GM19240 (cell line): Measurements from ENCODE around the gene STX8.
A peak's percentile ranks its signal among the peaks of the same experiment; 100 is the strongest.

Experiments used
- DNase-seq: peaks from one replicate; pipeline ENCODE4 v3.0.0; 2011; ENCODE audit warnings: low spot score; ENCODE audit not compliant: insufficient read length

Gene STX8

GRCh38 chr17:9446528-9446927 lies 129.1 kb downstream of the STX8 start:
- DNase-seq, result no peak

- DNase-seq, result no peak
Measured at GRCh38 chr17:9445424-9445823, 130.2 kb downstream of the STX8 start.

- DNase-seq, result no peak
Measured at GRCh38 chr17:9444687-9445086, 130.9 kb downstream of the STX8 start.

GRCh38 chr17:9443811-9444210 lies 131.8 kb downstream of the STX8 start:
- DNase-seq, result no peak

GRCh38 chr17:9439851-9440250 lies 135.8 kb downstream of the STX8 start:
- no peak for DNase-seq

- DNase-seq, result no peak
Measured at GRCh38 chr17:9436630-9437029, 139.0 kb downstream of the STX8 start.

- no peak for DNase-seq
Measured at GRCh38 chr17:9435165-9435564, 140.5 kb downstream of the STX8 start.

GRCh38 chr17:9434642-9435057 lies 141.0 kb downstream of the STX8 start:
- DNase-seq, result no peak

GRCh38 chr17:9432934-9433421 lies 142.6 kb downstream of the STX8 start:
- DNase-seq, result no peak

GRCh38 chr17:9432134-9432885 lies 143.3 kb downstream of the STX8 start:
- DNase-seq, result peak; percentile 8

- DNase-seq, result no peak
Measured at GRCh38 chr17:9431620-9432019, 144.0 kb downstream of the STX8 start.

- DNase-seq, result no peak
Measured at GRCh38 chr17:9427465-9428315, 147.9 kb downstream of the STX8 start.

GRCh38 chr17:9424071-9424640 lies 151.5 kb downstream of the STX8 start:
- no peak for DNase-seq

- DNase-seq, result no peak
Measured at GRCh38 chr17:9421525-9421924, 154.1 kb downstream of the STX8 start.

GRCh38 chr17:9419932-9420453 lies 155.6 kb downstream of the STX8 start:
- no peak for DNase-seq

- DNase-seq, result peak; percentile 69
Measured at GRCh38 chr17:9414471-9414870, 161.1 kb downstream of the STX8 start.

GRCh38 chr17:9410737-9411136 lies 164.9 kb downstream of the STX8 start:
- DNase-seq, result no peak

GRCh38 chr17:9410301-9410700 lies 165.3 kb downstream of the STX8 start:
- no peak for DNase-seq

- no peak for DNase-seq
Measured at GRCh38 chr17:9409878-9410277, 165.7 kb downstream of the STX8 start.

- DNase-seq, result no peak
Measured at GRCh38 chr17:9408868-9409829, 166.5 kb downstream of the STX8 start.

GRCh38 chr17:9408381-9408780 lies 167.2 kb downstream of the STX8 start:
- DNase-seq, result no peak
